ENCODE measurements around the gene NUP210.
"Not testable (repeated sequence)": the region's sequence is repeated elsewhere in the genome, so short reads cannot be mapped to it uniquely, and the experiment has no call there.

DNA sequence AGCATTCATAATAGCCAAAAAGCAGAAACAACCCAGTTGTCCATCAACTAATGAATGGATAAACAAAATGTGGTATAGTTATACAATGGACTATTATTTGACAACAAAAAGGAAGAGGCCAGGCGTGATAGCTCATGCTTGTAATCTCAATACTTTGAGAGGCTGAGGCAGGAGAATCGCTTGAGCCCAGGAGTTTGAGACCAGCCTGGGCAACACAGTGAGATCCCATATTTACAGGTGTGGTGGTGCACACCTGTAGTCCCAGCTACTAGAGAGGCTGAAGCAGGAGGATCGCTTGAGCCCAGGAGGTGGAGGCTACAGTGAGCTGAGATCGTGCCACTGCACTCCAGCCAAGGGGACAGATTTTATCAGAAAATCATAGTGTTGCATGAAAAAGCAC lies 16.1 kb upstream of the NUP210 start:
- not testable (repeated sequence) for TF ChIP-seq TAF1 (IDR thresholded peaks at IDR 0.05; ENCODE audit: borderline replicate concordance, low read depth, low read length); POLR2A (IDR thresholded peaks at IDR 0.05; ENCODE audit: low read depth, low read length)

All from GM12892 (cell line).